HG03575 (cell line): ENCODE data around the gene AGBL5.

Experiments used
- ATAC-seq: cut with Tn5 transposase; IDR thresholded peaks from one replicate; pipeline ENCODE4 v1.9.1; 2021; ENCODE audit not compliant: unreplicated experiment, insufficient number of reproducible peaks, low FRiP score; ENCODE audit errors: extremely low read depth

The AGBL5 gene

DNA sequence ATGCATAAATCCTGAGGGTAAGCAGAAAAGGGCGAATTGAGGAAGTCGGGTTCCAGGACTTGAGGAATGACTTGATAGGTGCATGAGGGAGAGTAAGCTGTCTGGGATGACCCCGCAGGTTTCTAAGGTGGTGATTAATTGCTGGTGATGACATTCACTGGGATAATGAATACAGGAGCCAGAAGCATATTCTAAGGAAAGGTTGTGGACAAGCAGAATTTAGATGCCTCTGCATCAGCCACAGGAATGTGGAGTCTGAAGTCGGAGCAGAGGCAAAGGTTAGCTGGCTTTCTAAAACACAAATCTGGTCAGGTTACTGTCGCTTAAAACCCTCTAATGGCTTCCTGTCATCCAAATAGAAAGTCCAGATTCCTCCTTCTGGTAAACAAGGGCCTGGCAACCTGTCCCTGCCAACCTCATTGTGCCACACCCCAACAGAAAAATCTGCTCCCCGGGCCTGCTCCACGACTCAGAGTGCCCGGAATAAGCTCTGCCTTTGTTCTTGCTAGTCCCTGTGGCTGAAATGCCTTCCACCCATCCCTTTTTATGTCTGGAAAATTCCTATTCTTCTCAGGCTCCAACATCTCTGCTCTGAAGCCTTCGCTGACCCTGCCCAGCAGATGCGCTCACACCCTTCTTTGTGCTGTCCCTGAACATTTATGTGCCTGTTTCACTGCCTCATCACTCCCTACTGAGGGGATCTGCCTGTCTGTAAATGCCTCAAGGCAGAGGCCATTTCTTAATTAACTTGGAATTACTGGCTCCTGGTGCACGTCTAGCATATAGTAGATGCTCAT is 30.0 kb upstream of the AGBL5 start:
- ATAC-seq = no peak

DNA sequence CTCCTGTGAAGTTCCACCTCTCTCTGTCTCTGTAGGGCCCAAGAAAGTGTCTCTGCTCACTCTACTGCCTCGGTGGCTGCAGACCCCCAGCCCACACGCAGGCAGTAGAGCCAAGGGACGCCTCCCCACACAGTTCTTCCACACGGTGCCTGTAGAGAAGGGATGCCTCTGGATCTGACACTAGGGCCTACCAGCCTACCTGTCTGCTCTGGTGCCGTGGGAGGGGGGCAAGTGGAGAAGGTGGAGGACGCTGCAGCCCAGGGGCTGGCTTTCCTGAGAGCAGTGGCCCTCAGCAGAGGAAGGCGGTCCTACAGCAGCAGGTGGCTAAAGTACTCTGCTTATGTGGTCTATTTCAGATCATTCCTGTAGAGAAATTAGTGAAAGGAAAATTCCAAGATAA is 27.7 kb upstream of the AGBL5 start:
- no peak for ATAC-seq

DNA sequence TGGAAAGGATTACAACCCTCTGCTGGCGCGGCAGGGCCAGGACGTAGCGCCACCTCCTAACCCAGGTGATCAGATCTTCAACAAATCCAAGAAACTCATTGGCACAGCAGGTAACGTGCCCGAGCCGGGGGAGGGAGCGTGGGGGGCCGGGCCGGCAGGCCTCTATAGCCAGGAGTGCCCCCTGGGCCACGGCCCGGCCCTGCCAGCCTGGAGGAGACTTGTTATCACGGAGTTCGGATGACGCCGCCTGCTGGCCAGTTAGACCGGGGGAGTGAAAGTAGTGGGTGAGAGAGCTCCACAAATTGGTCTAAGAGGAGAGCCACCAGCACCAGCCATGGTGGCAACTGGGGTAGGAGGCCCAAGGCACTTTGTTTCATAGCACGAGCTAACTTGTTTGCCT is 27.3 kb upstream of the AGBL5 start:
- no peak for ATAC-seq

DNA sequence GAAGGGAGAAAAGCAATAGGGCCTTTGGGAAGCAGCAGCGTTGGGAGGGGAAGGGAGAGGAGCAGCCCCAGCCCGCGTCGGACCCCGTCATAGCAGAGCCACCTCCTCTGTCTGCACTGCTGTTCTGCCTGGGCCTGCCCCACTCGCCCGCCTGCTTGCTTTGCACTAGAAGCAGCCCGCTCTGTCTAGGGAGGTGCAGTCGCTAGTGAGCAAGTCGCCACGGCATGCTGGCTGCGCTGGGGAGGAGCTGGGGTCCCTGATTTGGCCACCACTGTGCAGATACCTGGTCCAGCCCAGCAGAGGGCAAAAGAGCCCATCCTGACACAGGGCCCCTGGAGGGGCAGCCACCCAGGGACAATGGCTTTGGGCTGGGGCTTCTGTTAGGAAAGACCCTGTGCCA is 26.7 kb upstream of the AGBL5 start:
- ATAC-seq = no peak

DNA sequence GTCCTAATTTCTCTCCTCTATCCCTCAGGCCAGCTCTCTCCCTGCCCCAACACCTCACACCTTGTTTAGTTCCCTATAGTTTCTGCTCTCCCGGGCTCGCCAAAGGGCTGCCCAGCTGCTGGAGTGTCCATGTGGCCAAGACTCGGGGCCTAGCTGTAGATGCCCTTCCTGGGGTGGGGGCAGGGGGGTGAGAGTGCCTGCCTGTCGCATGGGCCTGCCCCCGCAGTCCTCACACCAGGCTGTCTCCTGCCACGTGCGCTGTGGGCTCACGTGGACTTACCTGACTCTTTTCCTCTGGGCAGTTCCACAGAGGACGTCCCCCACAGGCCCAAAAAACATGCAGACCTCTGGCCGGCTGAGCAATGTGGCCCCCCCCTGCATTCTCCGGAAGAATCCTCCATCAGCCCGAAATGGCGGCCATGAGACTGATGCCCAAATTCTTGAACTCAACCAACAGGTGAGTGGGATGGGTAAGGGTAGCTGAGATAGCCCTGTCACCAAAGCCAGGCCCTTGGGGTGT is 26.1 kb upstream of the AGBL5 start:
- no peak for ATAC-seq

DNA sequence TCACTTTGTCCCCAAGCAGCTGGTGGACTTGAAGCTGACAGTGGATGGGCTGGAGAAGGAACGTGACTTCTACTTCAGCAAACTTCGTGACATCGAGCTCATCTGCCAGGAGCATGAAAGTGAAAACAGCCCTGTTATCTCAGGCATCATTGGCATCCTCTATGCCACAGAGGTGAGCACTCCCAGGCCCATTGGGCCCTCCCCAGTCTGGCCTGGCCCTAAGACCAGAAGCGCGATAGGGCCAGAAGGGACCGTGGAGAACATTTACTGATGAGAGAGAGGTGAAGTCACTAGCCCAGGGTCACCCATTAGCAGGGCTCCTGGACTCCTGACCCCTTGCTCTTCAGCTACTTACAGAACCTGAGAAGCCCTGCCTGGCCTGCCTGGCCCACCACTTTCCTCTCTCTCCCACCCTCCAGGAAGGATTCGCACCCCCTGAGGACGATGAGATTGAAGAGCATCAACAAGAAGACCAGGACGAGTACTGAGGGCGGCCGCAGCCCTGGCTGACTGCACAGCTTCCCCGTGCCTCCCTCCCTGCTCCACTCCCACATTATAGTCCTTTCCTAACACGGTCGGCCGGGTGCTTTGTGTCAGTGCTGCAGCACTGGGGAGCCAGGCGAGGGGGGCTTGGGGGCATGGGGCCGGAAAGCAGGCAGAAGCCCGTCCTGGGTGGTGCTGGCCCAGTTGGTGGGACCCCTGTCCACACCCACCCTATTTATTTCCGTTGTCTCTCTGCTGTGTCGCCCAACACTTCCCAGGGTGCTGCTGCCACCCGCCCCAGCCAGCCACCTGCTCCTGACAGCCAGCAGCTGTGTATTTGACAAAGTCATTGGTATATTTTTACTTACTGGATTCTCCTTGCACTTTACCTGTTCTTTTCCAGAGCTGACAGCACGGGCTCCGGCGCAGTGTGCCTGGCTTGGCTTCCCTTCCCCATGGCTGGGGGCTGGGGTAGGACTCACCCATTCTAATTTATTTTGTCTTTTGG is 25.3 kb upstream of the AGBL5 start:
- ATAC-seq = no peak

DNA sequence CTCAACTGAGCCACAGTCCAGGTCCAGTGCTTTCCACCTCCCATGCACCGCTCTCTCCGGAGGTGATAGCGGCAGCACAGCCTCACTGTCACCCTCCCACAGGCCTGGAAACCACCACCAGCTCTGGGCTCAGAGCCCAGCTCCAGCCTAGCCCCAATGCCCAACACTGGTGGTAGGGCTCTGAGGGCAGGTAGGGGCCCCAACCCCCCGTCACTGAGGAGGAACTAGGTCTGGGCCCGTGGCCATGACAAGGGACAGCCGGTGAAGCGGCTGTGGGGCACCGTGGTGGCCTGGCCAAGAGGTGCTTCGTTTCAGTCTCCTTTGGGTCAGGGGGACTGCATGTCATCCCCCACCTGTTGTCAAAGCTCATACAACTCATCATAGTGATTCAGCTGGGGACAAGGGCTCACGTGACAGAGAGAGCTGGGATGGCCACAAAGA is 24.2 kb upstream of the AGBL5 start:
- ATAC-seq = no peak

DNA sequence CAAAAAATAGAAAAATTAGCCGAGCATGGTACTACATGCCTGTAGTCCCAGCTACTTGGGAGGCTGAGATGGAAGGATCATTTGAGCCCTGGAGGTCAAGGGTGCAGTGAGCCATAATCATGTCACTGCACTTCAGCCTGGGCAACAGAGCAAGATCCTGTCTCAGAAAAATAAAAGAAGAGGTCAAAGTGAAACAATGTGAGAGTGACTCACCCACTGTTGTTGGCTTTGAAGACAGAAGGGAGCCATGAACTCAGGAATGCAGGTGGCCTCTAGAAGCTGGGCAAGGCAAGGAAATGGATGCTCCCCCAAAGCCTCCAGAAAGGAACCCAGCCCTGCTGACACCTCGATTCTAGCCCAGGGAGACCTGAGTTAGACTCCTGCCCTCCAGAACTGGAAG is 22.4 kb upstream of the AGBL5 start:
- no peak for ATAC-seq

DNA sequence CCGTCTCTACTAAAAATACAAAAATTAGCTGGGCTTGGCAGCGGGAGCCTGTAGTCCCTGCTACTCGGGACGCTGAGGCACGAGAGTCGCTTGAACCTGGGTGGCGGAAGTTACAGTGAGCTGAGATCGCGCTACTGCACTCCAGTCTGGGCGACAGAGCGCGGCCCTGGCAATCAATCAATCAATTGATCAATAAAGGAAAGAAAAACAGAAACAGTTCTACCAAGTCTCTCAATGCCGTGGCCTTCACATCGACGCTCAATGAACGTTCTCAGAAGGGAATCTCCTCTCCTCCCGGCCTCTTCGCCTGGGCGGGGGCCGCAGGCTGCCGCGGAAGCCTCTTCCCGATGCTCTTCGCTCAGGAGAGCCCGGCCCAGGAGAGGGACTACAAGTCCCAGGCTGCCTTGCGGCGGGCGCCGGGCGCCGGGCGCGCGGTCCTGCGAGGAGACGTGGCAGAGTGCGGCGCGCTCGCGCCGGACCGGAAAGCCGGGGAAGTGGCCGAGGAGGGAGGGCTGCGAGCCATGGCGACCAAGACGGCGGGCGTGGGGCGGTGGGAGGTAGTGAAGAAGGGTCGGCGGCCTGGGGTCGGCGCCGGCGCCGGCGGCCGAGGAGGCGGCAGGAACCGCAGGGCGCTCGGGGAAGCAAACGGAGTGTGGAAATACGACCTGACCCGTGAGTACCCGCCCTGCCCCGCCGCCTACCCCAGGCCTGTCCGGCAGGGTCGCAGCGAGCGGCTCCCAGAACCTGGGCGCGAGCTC is 18.8 kb upstream of the AGBL5 start, which contains the start of gene TMEM214:
Gene TMEM214 (plus strand): TSS at position 471 of the 758 bp plus-strand sequence. CDS start 51 bp downstream, at position 522.
- no peak for ATAC-seq

DNA sequence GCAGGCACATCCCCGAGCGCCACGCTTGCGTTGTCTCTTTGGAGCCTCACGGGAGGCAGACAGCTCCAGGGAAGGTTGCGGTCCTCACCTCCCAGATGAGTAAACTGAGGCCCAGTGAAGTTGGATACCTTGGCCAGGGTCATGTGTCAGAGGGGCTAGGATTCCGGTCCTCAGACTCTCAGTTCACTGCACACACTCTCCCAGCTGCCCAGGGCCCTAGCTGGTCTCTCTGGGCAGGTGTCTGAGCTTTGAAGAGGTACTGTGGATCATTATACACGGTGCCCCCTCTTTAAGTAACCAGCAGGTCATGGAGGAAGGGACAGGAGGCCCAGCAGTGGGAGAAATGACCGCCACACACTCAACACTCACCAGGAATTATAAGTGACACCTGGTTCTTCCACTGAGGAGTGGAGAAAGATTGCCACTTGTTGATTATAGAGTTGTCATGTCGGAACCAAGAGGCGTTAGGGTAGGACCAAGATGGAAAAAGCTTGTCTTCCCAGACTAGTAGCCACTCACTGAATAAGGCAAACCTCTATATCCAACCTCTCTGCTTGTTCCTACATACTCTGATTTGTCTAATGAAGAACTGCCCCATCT is 18.1 kb upstream of the AGBL5 start:
- no peak for ATAC-seq

DNA sequence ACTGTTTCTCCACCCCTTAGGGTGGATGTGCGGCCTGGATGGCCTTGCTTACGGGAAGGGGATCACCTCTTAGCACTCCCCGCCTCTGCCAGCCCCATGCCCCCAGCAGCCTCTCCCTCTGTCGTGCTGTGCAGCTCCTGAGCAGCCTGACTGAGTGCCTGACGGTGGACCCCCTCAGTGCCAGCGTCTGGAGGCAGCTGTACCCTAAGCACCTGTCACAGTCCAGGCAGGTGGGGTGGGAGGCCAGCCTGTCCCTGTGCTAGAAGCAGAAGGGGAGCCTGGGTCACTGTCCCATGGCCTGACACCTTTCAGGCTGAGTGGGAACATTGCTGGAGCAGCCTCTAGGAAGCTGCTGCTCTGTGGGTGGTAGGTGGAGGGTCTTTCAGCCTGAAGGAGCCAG is 13.5 kb upstream of the AGBL5 start:
- no peak for ATAC-seq

DNA sequence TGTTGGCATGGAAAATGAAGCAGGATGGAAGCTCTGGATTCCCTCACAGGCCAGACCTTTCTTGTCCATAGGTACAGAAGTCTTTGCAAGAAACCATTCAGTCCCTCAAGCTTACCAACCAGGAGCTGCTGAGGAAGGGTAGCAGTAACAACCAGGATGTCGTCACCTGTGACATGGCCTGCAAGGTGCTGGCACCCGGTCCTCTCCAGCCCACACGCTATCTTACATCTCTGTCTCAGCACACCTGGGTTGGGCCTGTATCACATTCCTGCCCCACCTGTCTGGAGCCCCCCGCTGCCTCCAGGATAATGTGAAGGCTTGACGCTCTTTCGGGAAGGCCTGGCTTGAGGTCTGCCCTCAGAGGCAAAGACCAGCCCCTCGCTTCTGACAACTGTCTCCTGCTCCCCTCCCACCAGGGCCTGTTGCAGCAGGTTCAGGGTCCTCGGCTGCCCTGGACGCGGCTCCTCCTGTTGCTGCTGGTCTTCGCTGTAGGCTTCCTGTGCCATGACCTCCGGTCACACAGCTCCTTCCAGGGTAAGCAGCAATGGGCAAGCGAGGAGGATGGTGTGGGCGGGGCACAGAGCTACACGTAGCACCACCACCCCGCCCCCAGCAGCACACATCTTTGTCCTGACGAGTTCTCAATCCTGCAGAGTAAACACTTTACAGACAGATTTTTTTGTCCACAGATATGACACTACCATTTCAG is 12.7 kb upstream of the AGBL5 start:
- no peak for ATAC-seq

DNA sequence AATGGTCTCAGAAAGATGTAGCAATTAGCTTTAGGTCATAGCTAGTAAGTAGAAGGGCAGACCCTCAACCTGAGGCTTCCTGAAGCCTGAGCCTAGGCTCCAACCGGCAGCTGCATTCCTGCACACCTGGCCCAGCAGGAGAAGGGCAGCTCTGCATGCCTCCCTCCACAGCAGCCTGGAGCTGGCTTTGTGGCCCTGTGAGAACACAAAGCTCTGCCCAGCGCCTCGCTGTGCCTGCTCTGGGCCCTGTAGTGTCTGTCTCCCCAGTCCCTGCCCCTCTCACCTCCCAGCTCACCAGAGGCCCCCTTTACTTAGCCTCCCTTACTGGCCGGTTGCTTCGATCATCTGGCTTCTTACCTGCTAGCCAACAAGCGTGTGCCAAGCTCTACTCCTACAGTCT is 12.0 kb upstream of the AGBL5 start:
- ATAC-seq = no peak

DNA sequence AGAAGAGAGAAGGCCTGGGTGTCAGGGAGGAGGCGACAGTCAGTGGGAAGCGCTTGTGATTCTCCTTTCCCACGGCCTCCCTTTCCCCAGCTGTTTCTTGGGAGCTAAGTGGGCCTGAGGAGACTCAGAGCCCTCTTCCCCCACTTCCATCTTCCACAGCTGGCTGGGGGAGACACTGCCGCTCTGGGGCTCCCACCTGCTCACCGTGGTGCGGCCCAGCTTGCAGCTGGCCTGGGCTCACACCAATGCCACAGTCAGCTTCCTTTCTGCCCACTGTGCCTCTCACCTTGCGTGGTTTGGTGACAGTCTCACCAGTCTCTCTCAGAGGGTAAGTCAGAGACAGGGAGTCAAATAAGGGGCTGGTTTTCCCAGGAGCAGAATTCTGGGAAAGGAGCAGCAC is 11.6 kb upstream of the AGBL5 start:
- ATAC-seq = no peak

DNA sequence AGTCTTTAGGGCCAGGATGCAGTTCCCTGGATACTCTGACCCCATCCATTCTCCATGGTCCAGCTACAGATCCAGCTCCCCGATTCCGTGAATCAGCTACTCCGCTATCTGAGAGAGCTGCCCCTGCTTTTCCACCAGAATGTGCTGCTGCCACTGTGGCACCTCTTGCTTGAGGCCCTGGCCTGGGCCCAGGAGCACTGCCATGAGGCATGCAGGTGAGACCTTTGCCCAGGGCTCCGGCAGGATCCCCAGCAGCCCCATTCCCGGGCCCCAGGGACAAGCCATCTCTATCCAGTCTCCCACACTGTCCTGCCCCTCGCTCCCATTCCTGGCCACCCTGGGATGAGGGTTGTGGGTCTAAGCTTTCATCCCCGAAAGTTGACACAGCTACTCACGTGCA is 11.2 kb upstream of the AGBL5 start:
- no peak for ATAC-seq

DNA sequence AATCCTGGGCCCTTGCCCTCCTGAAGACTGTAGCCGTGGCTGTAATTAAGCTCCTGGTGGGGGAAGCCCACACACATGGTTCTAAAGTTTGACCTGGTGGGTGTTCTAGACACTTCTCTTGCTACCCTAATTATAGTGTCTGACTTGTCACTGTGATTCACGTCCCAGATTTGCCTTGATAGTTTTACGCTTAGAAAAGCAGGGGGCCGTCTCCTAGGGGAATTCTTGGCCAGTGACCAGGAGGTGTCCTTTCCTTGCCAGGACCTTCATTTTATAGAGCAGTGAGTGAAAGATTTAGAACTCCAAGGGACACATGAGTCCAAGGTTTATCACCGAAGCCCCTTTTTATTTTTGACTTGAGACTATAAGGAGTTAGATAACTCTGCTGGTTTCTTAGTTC is 9.7 kb upstream of the AGBL5 start:
- ATAC-seq = no peak

DNA sequence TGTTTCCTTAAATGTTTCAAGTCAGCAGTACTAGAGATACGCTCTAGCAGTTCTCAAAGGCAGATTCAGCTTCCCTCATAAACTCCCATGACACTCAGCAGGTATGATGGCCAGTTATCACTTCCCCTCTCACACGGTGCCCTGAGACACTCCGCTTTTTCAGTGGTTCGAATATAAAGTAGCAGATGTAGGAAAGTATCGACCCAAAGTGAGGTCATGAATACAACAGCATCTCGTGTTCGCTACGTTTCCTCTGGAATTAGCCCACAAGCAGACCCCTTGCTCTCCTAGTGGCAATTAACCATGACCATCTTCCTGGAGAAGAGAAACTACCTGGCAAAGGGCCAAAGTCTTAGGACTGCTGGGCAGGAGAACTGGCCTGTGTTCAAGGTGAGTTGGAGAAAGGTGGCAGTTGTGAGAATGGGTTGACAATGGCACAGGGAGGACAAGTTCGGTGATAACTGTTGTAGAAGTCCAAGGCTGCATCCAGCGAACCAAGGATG is 9.3 kb upstream of the AGBL5 start:
- ATAC-seq = no peak
